IMR-90 (cell line): ENCODE data around the gene STAT5B. TPM values are rescaled to one million over a fixed set of nuclear protein-coding genes. Genes with fewer than 3 reads are reported as not detected.

Experiments
- ATAC-seq: fragments of 200-7000 bp; cut with Tn5 transposase; 2 replicates; pipeline ENCODE4 v1.9.1; 2020; ENCODE audit warnings: low read depth, mild to moderate bottlenecking, moderate library complexity
- BruUV-seq: library from RNA; stranded (reverse); fragments of 400-500 nt; replicated peaks from 2 replicates; lab custom pipeline; 2021; lab: Mats Ljungman, UMichigan
- CTCF ChIA-PET: fragments of 300-600 bp; formaldehyde crosslinking; extraction: SDS; loops from one replicate; lab custom pipeline; 2021; ENCODE audit warnings: antibody characterized with exemption; lab: Yijun Ruan, JAX
- POLR2A ChIA-PET: fragments of 300-600 bp; sonication (Branson Sonifier 250); formaldehyde crosslinking; loops from one replicate; lab custom pipeline; 2022; ENCODE audit warnings: antibody characterized with exemption; ENCODE audit not compliant: unreplicated experiment; lab: Charles Lee
- DNase-seq: peaks from one replicate; pipeline ENCODE4 v3.0.0; 2013
- H2AFZ ChIP-seq: replicated peaks from 2 replicates; pipeline ENCODE3; 2013; ENCODE audit warnings: low read length, mild to moderate bottlenecking; ENCODE audit not compliant: poor library complexity
- H2AK5ac ChIP-seq: 2 replicates; pipeline ENCODE4 v1.6.1; 2013; ENCODE audit warnings: low read depth, low read length, inconsistent platforms
- H2AK9ac ChIP-seq: replicated peaks from 2 replicates; pipeline ENCODE3; 2013; ENCODE audit warnings: mild to moderate bottlenecking, low read depth, low read length, moderate library complexity; ENCODE audit not compliant: poor library complexity
- H2BK120ac ChIP-seq: 2 replicates; pipeline ENCODE4 v1.6.1; 2013; ENCODE audit warnings: low read depth, low read length, inconsistent platforms
- H2BK15ac ChIP-seq: 3 replicates; pipeline ENCODE4 v1.6.1; 2013; ENCODE audit warnings: low read depth, low read length, inconsistent platforms
- H2BK20ac ChIP-seq: 2 replicates; pipeline ENCODE4 v1.6.1; 2013; ENCODE audit warnings: low read depth, mild to moderate bottlenecking, inconsistent platforms, low read length, moderate library complexity
- H2BK5ac ChIP-seq: 2 replicates; pipeline ENCODE4 v1.6.1; 2013; ENCODE audit warnings: mild to moderate bottlenecking, low read depth, low read length, inconsistent platforms; ENCODE audit not compliant: poor library complexity, severe bottlenecking
- H3K14ac ChIP-seq: replicated peaks from 2 replicates; pipeline ENCODE4 v1.6.1; 2013; ENCODE audit warnings: low read depth, low read length, inconsistent platforms
- H3K18ac ChIP-seq: 2 replicates; pipeline ENCODE4 v1.6.1; 2013; ENCODE audit warnings: low read depth, low read length, control low read depth
- H3K23ac ChIP-seq: 2 replicates; pipeline ENCODE4 v1.6.1; 2013; ENCODE audit warnings: low read depth, low read length, inconsistent platforms
- H3K27ac ChIP-seq: 2 replicates; pipeline ENCODE4 v1.5.1; 2013; ENCODE audit warnings: mild to moderate bottlenecking, control low read depth, low read length; ENCODE audit not compliant: insufficient read depth
- H3K27me3 ChIP-seq: 2 replicates; pipeline ENCODE4 v1.6.1; 2013; ENCODE audit warnings: low read length; ENCODE audit not compliant: control insufficient read depth, insufficient read depth
- H3K36me3 ChIP-seq: 2 replicates; pipeline ENCODE4 v1.6.1; 2013; ENCODE audit warnings: low read length, mixed read lengths; ENCODE audit not compliant: control insufficient read depth, insufficient read depth
- H3K4ac ChIP-seq: 2 replicates; pipeline ENCODE4 v1.6.1; 2013; ENCODE audit warnings: low read depth, low read length, inconsistent platforms
- H3K4me1 ChIP-seq: 2 replicates; pipeline ENCODE4 v1.6.1; 2013; ENCODE audit warnings: low read length, mixed read lengths; ENCODE audit not compliant: control insufficient read depth, insufficient read depth
- H3K4me2 ChIP-seq: 2 replicates; pipeline ENCODE4 v1.6.1; 2013; ENCODE audit warnings: low read depth, mild to moderate bottlenecking, control low read depth, low read length, moderate library complexity
- H3K4me3 ChIP-seq: 2 replicates; pipeline ENCODE4 v1.5.1; 2013; ENCODE audit warnings: low read depth, mild to moderate bottlenecking, control low read depth, low read length, moderate library complexity; ENCODE audit not compliant: insufficient read depth
- H3K56ac ChIP-seq: 2 replicates; pipeline ENCODE4 v1.6.1; 2013; ENCODE audit warnings: low read length, inconsistent platforms; ENCODE audit not compliant: insufficient read depth; ENCODE audit errors: extremely low read depth
- H3K79me1 ChIP-seq, 2 experiments: 2 replicates each; pipeline ENCODE4 v1.6.1; 2013; ENCODE audit warnings: low read length in 2 of 2, inconsistent platforms in 1 of 2, low read depth in 1 of 2
- H3K9ac ChIP-seq: 2 replicates; pipeline ENCODE4 v1.6.1; 2013; ENCODE audit warnings: low read depth, low read length, control low read depth
- H3K9me1 ChIP-seq: 2 replicates; pipeline ENCODE4 v1.6.1; 2013; ENCODE audit warnings: low read length, inconsistent platforms; ENCODE audit not compliant: insufficient read depth
- H3K9me3 ChIP-seq: 2 replicates; pipeline ENCODE4 v1.6.1; 2013; ENCODE audit warnings: low read length; ENCODE audit not compliant: control insufficient read depth, insufficient read depth
- H4K20me1 ChIP-seq: 2 replicates; pipeline ENCODE4 v1.6.1; 2013; ENCODE audit warnings: low read length, inconsistent platforms; ENCODE audit not compliant: insufficient read depth
- H4K5ac ChIP-seq: 2 replicates; pipeline ENCODE4 v1.6.1; 2013; ENCODE audit warnings: mild to moderate bottlenecking, low read depth, low read length, control low read depth
- H4K8ac ChIP-seq, 2 experiments: 2 replicates each; pipeline ENCODE4 v1.6.1; 2013; ENCODE audit warnings: low read depth in 2 of 2, low read length in 2 of 2, control low read depth in 1 of 2, inconsistent platforms in 1 of 2
- H4K91ac ChIP-seq: 2 replicates; pipeline ENCODE4 v1.6.1; 2013; ENCODE audit warnings: low read depth, low read length, inconsistent platforms; ENCODE audit not compliant: insufficient read depth
- BHLHE40 ChIP-seq: fragments of 150-350 bp; IDR thresholded peaks from 2 replicates; pipeline ENCODE4 v1.6.1; 2016; ENCODE audit warnings: mild to moderate bottlenecking, low read depth, low read length
- CEBPB ChIP-seq: IDR thresholded peaks from 2 replicates; pipeline ENCODE4 v1.6.1; 2012; ENCODE audit warnings: low read depth, low read length, improper control_type of control experiment
- CHD1 ChIP-seq: IDR thresholded peaks from 2 replicates; pipeline ENCODE4 v1.6.1; 2012; ENCODE audit warnings: low read depth, low read length, improper control_type of control experiment
- FOS ChIP-seq: fragments of 150-350 bp; IDR thresholded peaks from 2 replicates; pipeline ENCODE4 v1.6.1; 2016; ENCODE audit warnings: low read depth, low read length
- MAFK ChIP-seq: IDR thresholded peaks from 2 replicates; pipeline ENCODE4 v1.6.1; 2012; ENCODE audit warnings: low read depth, low read length, improper control_type of control experiment
- MAZ ChIP-seq: IDR thresholded peaks from 2 replicates; pipeline ENCODE4 v1.6.1; 2012; ENCODE audit warnings: low read depth, mild to moderate bottlenecking, low read length, improper control_type of control experiment, moderate library complexity, borderline replicate concordance
- MXI1 ChIP-seq: IDR thresholded peaks from 2 replicates; pipeline ENCODE4 v1.6.1; 2012; ENCODE audit warnings: low read depth, mild to moderate bottlenecking, low read length, moderate library complexity, borderline replicate concordance
- NFE2L2 ChIP-seq: fragments of 150-350 bp; IDR thresholded peaks from 2 replicates; pipeline ENCODE4 v1.6.1; 2016; ENCODE audit warnings: low read depth, mild to moderate bottlenecking, low read length
- POLR2A ChIP-seq: IDR thresholded peaks from 2 replicates; pipeline ENCODE4 v1.6.1; 2012; ENCODE audit warnings: mild to moderate bottlenecking, low read depth, low read length
- RAD21 ChIP-seq: IDR thresholded peaks from 2 replicates; pipeline ENCODE4 v1.6.1; 2012; ENCODE audit warnings: low read length, improper control_type of control experiment
- RCOR1 ChIP-seq: IDR thresholded peaks from 2 replicates; pipeline ENCODE4 v1.6.1; 2012; ENCODE audit warnings: mild to moderate bottlenecking, low read length, improper control_type of control experiment; ENCODE audit not compliant: insufficient replicate concordance
- RFX5 ChIP-seq: IDR thresholded peaks from 2 replicates; pipeline ENCODE4 v1.8.0; 2012; ENCODE audit warnings: low read depth, mild to moderate bottlenecking, low read length, moderate library complexity
- SMC3 ChIP-seq: fragments of 150-350 bp; IDR thresholded peaks from 2 replicates; pipeline ENCODE4 v1.6.1; 2016; ENCODE audit warnings: low read depth, mild to moderate bottlenecking, antibody characterized with exemption, low read length, moderate library complexity
- USF2 ChIP-seq: fragments of 150-350 bp; IDR thresholded peaks from 2 replicates; pipeline ENCODE4 v1.6.1; 2017; ENCODE audit warnings: mild to moderate bottlenecking, antibody characterized with exemption, low read length, low read depth
- WGBS, 2 experiments: methylation state at CpG; one replicate each; pipeline versions ENCODE4 v1.1.5 to v1.1.7; 2013; ENCODE audit warnings: missing lambda C conversion rate in 2 of 2; ENCODE audit not compliant: insufficient read length in 1 of 2; ENCODE audit errors: extremely low coverage in 2 of 2; 5-methylcytosine and 5-hydroxymethylcytosine counted together
- dilution Hi-C: fragments of 300-500 bp; cut with HindIII; formaldehyde crosslinking; loops from one replicate; pipeline ENCODE4 v1.14.3; 2018; ENCODE audit warnings: low sequenced_read_pairs; ENCODE audit not compliant: unreplicated experiment
- in situ Hi-C: fragments of 300-500 bp; cut with MboI; formaldehyde crosslinking; loops from 3 replicates; pipeline ENCODE4 v1.14.3; 2019; ENCODE audit warnings: low sequenced_read_pairs, inconsistent platforms, mixed read lengths
- intact Hi-C: fragments of 100-400 bp; cut with micrococcal nuclease; formaldehyde crosslinking; loops from 2 replicates; pipeline ENCODE4 v1.10.0; 2022
- polyA plus RNA-seq, 3 experiments: library from polyadenylated mRNA; depleted of rRNA; stranded (reverse); fragments of >200 nt; gene quantifications; 2 replicates each; pipeline ENCODE4 v1.2.3, GENCODE V29; 2012; ENCODE audit warnings: low replicate concordance in 1 of 3
- total RNA-seq: library from RNA; depleted of rRNA; stranded (reverse); fragments of >200 nt; gene quantifications from 2 replicates; pipeline ENCODE4 v1.2.3, GENCODE V29; 2012
- TF ChIP-seq, protein P1 (sequence below): conservative IDR thresholded peaks from 2 replicates; pipeline ENCODE4 v1.5.1; 2012; ENCODE audit warnings: mild to moderate bottlenecking, low read depth, low read length, improper control_type of control experiment
- TF ChIP-seq, protein P2 (sequence below): fragments of 150-350 bp; IDR thresholded peaks from 2 replicates; pipeline ENCODE4 v1.6.1; 2016; ENCODE audit warnings: low read depth, mild to moderate bottlenecking, low read length, moderate library complexity, borderline replicate concordance

The STAT5B gene
- total and polyA plus RNA-seq, 2 of the 4 experiments (the other 2 are of a cell fraction): 24.4 to 29.6 TPM

DNA sequence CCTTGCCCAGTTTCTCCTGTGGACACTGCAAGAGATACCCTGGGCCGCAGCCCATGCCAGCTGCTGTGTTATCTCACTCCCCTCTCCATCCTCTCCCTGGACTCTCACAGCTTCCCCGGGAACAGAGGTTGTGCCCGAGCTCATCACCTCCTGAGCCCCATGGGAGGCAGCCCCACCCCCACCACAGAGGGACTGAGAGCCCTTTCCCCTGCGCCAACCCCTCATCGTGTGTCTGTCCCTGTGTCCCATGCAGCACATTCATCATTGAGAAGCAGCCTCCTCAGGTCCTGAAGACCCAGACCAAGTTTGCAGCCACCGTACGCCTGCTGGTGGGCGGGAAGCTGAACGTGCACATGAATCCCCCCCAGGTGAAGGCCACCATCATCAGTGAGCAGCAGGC is 24.8 kb upstream of the STAT5B start:
- Histone ChIP-seq H3K23ac (no peak overlapping the region), H3K4ac (no peak overlapping the region), H2BK20ac (no peak overlapping the region), H4K8ac (no peak overlapping the region), H3K27ac (no peak overlapping the region), H3K9ac (no peak overlapping the region), H4K5ac (no peak overlapping the region), H2AK5ac (no peak overlapping the region), H3K9me1 (no peaks in the 10 kb centered on the region), H3K27me3 (no peaks in the 10 kb centered on the region), H2BK5ac (no peak overlapping the region), H2AK9ac (no peak overlapping the region), H3K79me1 (no peaks in the 10 kb centered on the region), H4K20me1 (no peaks in the 10 kb centered on the region), H2BK120ac (no peak overlapping the region), H3K9me3 (no peaks in the 10 kb centered on the region), H2AFZ (no peak overlapping the region), H3K14ac (no peak overlapping the region), H3K56ac (no peak overlapping the region), H3K36me3 (peaks cover 10% of the 10 kb centered on the region), H3K4me3 (no peak overlapping the region), H3K4me2 (no peak overlapping the region), H3K18ac (no peak overlapping the region), H4K91ac (no peak overlapping the region), H2BK15ac (no peak overlapping the region), H3K4me1 (no peaks in the 10 kb centered on the region)
- ATAC-seq (no peak), DNase-seq (no peak)
- dilution Hi-C loops: no loop called here
- no TSS peak for BruUV-seq
- in situ Hi-C loops: no loop called here
- 90% methylated on average over 2 of the region's 9 CpGs; no CpG with 5 or more reads in 1 of the 2 experiments for WGBS, 2 experiments
- ChIA-PET POLR2A (no interaction called here), CTCF (interaction anchor here (1.4 kb wide), 1 partner anchor 22 kb away, joined by 3 read pairs; no protein-coding TSS in a partner anchor)
- TF ChIP-seq MAZ (no peak), CHD1 (no peak), NFE2L2 (no peak), MAFK (no peak), CEBPB (no peak), RCOR1 (no peak), POLR2A (no peak), RFX5 (no peak), MXI1 (no peak), SMC3 (no peak), FOS (no peak), RAD21 (no peak), BHLHE40 (no peak), USF2 (no peak)
- TF ChIP-seq, protein P1, sequence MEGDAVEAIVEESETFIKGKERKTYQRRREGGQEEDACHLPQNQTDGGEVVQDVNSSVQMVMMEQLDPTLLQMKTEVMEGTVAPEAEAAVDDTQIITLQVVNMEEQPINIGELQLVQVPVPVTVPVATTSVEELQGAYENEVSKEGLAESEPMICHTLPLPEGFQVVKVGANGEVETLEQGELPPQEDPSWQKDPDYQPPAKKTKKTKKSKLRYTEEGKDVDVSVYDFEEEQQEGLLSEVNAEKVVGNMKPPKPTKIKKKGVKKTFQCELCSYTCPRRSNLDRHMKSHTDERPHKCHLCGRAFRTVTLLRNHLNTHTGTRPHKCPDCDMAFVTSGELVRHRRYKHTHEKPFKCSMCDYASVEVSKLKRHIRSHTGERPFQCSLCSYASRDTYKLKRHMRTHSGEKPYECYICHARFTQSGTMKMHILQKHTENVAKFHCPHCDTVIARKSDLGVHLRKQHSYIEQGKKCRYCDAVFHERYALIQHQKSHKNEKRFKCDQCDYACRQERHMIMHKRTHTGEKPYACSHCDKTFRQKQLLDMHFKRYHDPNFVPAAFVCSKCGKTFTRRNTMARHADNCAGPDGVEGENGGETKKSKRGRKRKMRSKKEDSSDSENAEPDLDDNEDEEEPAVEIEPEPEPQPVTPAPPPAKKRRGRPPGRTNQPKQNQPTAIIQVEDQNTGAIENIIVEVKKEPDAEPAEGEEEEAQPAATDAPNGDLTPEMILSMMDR: no peak
- TF ChIP-seq, protein P2, sequence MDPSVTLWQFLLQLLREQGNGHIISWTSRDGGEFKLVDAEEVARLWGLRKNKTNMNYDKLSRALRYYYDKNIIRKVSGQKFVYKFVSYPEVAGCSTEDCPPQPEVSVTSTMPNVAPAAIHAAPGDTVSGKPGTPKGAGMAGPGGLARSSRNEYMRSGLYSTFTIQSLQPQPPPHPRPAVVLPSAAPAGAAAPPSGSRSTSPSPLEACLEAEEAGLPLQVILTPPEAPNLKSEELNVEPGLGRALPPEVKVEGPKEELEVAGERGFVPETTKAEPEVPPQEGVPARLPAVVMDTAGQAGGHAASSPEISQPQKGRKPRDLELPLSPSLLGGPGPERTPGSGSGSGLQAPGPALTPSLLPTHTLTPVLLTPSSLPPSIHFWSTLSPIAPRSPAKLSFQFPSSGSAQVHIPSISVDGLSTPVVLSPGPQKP: no peak
- intact Hi-C loops: no loop called here
